Measurements from ENCODE around the gene NT5C3B.

The NT5C3B gene

DNA sequence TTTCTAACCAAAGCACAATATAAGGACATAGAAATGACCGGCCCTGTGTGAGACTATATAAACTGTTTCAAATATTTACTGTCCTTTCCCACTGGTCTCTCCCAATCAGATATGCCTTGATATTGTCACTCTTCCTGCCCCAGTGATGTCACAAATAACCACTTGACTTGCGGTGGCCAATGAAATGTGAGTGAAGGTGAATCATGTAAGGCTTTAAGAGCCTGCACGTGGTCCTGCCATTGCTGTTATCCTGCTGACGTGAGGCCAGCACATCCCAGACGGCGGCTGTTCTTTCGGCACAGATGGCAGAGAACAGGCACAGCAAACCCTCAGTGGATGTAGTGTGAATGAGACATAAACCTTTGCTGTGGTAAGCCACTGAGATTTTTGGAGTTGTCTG lies 34.6 kb upstream of the NT5C3B start:
- Histone ChIP-seq H3K27ac (replicated peaks) (no peak overlapping the region), H3K27me3 (ENCODE audit: insufficient read depth, poor library complexity, severe bottlenecking) (no peaks in the 10 kb centered on the region), H3K4me3 (replicated peaks; ENCODE audit: insufficient read depth, low read length) (no peak overlapping the region)
- TF ChIP-seq POLR2AphosphoS5 (IDR thresholded peaks at IDR 0.05; ENCODE audit: low read depth) (no peak), GABPA (IDR thresholded peaks at IDR 0.05; ENCODE audit: low read depth) (no peak), SPI1 (IDR thresholded peaks at IDR 0.05; ENCODE audit: borderline replicate concordance, low read depth) (no peak)
- TF ChIP-seq, protein P1, sequence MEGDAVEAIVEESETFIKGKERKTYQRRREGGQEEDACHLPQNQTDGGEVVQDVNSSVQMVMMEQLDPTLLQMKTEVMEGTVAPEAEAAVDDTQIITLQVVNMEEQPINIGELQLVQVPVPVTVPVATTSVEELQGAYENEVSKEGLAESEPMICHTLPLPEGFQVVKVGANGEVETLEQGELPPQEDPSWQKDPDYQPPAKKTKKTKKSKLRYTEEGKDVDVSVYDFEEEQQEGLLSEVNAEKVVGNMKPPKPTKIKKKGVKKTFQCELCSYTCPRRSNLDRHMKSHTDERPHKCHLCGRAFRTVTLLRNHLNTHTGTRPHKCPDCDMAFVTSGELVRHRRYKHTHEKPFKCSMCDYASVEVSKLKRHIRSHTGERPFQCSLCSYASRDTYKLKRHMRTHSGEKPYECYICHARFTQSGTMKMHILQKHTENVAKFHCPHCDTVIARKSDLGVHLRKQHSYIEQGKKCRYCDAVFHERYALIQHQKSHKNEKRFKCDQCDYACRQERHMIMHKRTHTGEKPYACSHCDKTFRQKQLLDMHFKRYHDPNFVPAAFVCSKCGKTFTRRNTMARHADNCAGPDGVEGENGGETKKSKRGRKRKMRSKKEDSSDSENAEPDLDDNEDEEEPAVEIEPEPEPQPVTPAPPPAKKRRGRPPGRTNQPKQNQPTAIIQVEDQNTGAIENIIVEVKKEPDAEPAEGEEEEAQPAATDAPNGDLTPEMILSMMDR (IDR thresholded peaks at IDR 0.05; ENCODE audit: insufficient read depth, low read length): no peak
- TF ChIP-seq, protein P2, sequence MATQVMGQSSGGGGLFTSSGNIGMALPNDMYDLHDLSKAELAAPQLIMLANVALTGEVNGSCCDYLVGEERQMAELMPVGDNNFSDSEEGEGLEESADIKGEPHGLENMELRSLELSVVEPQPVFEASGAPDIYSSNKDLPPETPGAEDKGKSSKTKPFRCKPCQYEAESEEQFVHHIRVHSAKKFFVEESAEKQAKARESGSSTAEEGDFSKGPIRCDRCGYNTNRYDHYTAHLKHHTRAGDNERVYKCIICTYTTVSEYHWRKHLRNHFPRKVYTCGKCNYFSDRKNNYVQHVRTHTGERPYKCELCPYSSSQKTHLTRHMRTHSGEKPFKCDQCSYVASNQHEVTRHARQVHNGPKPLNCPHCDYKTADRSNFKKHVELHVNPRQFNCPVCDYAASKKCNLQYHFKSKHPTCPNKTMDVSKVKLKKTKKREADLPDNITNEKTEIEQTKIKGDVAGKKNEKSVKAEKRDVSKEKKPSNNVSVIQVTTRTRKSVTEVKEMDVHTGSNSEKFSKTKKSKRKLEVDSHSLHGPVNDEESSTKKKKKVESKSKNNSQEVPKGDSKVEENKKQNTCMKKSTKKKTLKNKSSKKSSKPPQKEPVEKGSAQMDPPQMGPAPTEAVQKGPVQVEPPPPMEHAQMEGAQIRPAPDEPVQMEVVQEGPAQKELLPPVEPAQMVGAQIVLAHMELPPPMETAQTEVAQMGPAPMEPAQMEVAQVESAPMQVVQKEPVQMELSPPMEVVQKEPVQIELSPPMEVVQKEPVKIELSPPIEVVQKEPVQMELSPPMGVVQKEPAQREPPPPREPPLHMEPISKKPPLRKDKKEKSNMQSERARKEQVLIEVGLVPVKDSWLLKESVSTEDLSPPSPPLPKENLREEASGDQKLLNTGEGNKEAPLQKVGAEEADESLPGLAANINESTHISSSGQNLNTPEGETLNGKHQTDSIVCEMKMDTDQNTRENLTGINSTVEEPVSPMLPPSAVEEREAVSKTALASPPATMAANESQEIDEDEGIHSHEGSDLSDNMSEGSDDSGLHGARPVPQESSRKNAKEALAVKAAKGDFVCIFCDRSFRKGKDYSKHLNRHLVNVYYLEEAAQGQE (IDR thresholded peaks at IDR 0.05; ENCODE audit: insufficient replicate concordance, low read depth): no peak
- no peak for DNase-seq (ENCODE audit: low read depth in 1 of 2, low spot score in 1 of 2)

DNA sequence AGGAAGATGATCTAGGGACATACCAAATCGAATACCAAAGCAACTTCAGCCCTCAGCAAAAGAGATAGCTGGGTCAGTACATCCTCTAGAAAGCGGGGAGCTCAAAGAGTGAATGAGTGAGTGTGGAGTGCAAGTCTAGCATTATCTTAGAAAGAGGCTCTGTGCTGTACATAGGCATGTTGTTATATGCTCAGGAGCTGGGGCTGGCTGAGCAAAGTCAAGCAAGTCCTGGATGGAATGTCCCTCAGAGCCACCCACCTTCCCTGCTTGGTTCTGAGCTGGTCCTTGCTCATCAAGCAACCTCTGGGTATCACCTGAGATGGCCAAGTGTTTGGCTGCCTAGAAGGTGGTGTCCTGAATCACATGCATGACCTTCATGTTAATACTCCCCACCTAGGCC lies 34.1 kb upstream of the NT5C3B start:
- no peak for DNase-seq (ENCODE audit: low read depth in 1 of 2, low spot score in 1 of 2)
- Histone ChIP-seq H3K4me3 (replicated peaks; ENCODE audit: insufficient read depth, low read length) (no peak overlapping the region), H3K27ac (replicated peaks) (no peak overlapping the region), H3K27me3 (ENCODE audit: insufficient read depth, poor library complexity, severe bottlenecking) (no peaks in the 10 kb centered on the region)
- no peak for TF ChIP-seq GABPA (IDR thresholded peaks at IDR 0.05; ENCODE audit: low read depth)
- TF ChIP-seq, protein P1 (IDR thresholded peaks at IDR 0.05; ENCODE audit: insufficient read depth, low read length): no peak
- TF ChIP-seq, protein P2 (IDR thresholded peaks at IDR 0.05; ENCODE audit: insufficient replicate concordance, low read depth): no peak
- TF ChIP-seq SPI1 (IDR thresholded peaks at IDR 0.05; ENCODE audit: borderline replicate concordance, low read depth): no peak
- no peak for TF ChIP-seq POLR2AphosphoS5 (IDR thresholded peaks at IDR 0.05; ENCODE audit: low read depth)

DNA sequence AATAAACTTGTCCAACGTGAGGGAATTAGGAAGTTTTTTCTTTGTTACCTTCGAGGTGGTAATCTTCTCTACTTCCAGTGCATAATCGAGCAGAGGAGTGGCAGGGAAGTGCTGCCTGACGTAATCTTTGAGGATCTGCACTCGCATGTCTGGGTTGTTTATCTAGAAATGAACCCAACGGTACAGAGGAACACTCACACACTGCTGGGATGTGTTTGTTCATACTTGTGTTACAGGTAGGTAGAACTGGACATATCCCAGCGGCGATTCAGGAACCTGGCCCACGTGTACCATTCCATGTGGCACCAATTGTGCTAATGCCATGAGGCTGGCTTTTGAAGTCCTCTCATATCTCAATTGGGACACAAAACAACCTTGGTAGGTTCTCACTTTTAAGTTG lies 33.4 kb upstream of the NT5C3B start:
- Histone ChIP-seq H3K4me3 (replicated peaks; ENCODE audit: insufficient read depth, low read length) (no peak overlapping the region), H3K27ac (replicated peaks) (no peak overlapping the region), H3K27me3 (ENCODE audit: insufficient read depth, poor library complexity, severe bottlenecking) (no peaks in the 10 kb centered on the region)
- no peak for DNase-seq (ENCODE audit: low read depth in 1 of 2, low spot score in 1 of 2)
- TF ChIP-seq, protein P2 (IDR thresholded peaks at IDR 0.05; ENCODE audit: insufficient replicate concordance, low read depth): no peak
- TF ChIP-seq, protein P1 (IDR thresholded peaks at IDR 0.05; ENCODE audit: insufficient read depth, low read length): no peak
- TF ChIP-seq SPI1 (IDR thresholded peaks at IDR 0.05; ENCODE audit: borderline replicate concordance, low read depth): no peak
- TF ChIP-seq GABPA (IDR thresholded peaks at IDR 0.05; ENCODE audit: low read depth): no peak
- no peak for TF ChIP-seq POLR2AphosphoS5 (IDR thresholded peaks at IDR 0.05; ENCODE audit: low read depth)

Data from HL-60 (cell line).